Measurements from ENCODE around the gene LBH. TPM values are rescaled to one million over a fixed set of nuclear protein-coding genes. Genes with fewer than 3 reads are reported as not detected.

The LBH gene
- polyA plus RNA-seq, 3 donors: 89.0 to 117 (median 98.0) TPM

DNA sequence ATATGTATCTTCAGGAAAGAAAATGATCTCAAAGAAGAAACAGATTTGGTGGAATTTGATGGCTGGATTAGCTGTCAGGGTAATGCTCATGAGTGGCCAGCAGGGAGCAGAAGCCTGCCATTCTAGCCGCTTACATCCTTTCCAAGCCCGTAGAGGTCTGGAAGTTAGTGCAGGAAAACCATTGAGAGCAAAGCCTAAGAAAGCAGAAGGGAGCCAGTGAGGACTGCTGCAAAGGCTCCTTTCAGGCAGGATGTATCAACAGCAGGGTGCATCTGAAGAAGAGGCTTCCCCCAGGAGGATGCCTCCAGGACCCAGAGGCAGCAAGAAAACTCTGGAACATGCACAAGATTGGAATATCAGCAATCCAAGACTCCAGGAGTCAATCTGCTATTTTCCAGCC, 22.9 kb upstream of the LBH start:
- peak; percentile 67 for DNase-seq

- DNase-seq: no peak
Observed at GRCh38 chr2:30209227-30209626, 22.1 kb upstream of the LBH start.

- no peak for DNase-seq
Observed at GRCh38 chr2:30213326-30213725, 18.0 kb upstream of the LBH start.

- DNase-seq: no peak
Observed at GRCh38 chr2:30213907-30214463, 17.3 kb upstream of the LBH start.

DNA sequence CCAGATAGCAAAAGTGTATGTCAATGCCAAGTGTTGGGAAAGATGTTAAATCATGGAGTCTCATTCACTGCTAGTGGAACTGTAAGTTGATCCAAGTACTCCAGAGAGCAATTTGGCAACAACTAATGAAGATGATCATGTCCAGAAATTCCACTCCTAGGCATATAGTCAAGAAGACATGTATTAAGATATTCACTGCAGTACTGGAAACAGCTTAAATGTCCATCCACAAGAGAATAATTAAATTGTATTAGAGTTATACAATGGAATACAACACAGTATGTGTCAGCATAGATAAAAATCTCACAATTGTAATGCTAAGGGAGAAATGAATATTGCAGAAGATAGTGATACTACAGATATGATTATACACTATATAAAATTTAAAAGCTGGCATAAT, 15.2 kb upstream of the LBH start:
- no peak for DNase-seq

GRCh38 chr2:30217644-30218337, 13.5 kb upstream of the LBH start:
- DNase-seq: no peak

DNA sequence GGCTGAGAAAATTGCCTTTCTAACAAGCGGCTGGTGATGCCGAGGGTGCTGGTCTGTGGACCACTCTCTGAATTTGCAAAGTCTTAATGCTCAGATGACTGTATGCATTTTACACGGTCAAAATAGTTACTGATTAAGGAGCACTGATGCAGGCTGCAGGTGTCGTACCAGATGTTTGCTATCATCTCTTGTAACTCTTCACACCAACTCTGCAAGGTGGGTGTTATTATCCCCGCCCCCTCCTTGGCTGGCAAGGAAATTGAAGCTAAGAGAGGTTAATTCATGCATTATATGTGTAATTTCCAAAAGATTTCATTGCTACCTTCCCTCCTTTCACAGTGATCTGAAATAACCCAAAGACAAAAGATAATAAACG, 13.0 kb upstream of the LBH start:
- DNase-seq: no peak

DNA sequence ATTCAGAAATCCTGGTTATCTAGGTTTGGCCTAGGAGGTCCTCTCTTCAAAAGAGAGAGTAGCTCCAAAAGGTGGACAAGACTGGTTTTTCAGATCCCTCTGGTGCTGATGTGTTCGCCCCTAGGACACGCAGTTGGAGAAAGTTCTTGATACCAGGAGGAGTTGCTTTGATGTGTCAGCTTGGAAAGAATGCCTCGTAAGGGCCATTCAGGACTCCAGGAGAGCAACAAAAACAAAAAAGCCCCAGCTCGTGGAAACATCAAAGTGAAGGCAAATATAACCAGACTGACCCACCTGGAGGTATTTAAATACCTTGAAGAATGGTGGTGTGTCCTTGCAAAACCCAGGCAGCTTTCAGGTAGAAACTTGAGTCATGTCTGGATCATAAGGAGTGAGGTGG, 12.5 kb upstream of the LBH start:
- DNase-seq: no peak

- no peak for DNase-seq
Observed at GRCh38 chr2:30219886-30220875, 11.2 kb upstream of the LBH start.

DNA sequence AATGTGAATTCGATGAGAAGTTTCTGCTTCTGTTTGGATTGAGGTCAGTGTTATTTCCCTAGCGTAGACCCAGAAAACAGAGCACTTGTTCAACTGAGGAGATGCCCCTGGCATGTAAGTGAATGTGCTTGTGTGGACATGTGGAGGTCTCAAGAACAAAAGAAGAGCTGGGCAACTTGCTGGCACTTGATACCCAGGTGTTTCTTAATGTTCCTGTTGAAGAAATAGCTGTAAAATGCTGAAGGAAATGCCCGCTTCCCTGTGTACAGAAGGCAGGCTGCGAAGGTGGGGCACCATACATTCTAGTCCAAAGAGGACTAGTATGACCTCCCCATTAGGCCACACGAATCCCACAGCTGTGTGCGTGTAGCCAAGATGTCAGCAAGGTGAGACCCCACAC, 9.8 kb upstream of the LBH start:
- DNase-seq: no peak

- no peak for DNase-seq
Observed at GRCh38 chr2:30222031-30222430, 9.3 kb upstream of the LBH start.

DNA sequence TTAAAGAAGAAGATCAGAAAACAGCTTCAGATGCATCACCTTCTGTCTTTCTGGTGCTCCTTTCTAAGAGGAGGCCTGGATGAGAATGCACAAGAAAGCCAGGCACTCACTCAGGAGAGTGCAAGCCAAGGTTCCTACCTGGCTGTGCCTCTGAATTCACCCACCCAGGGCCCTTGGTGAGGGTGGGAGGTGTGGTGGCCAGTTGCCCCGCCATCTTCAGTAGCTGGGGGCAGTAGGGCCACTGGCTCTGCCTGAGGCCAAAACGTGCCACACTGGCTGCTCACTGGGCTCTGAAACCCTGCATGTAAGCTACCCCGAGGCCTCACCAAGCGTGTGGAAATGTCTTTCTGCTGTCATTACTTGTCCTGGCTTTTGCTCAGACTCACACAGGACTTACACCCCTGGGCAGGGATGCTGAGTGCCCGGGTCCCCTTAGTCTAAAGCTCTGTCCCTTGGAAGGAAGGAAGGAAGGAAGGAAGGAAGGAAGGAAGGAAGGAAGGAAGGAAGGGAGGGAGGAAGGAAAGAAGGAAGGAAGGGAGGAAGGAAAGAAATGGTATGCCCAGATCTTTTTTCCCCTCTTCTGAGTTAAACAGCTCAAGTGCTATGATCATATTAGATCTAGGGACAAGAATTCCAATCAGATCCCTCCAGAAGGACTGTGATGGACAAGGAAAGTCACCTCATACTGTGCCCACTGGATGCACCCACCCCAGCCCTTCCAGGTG, 8.5 kb upstream of the LBH start:
- no peak for DNase-seq

GRCh38 chr2:30223413-30223874, 7.9 kb upstream of the LBH start:
- DNase-seq: no peak

- no peak for DNase-seq
Observed at GRCh38 chr2:30224151-30224550, 7.2 kb upstream of the LBH start.

DNA sequence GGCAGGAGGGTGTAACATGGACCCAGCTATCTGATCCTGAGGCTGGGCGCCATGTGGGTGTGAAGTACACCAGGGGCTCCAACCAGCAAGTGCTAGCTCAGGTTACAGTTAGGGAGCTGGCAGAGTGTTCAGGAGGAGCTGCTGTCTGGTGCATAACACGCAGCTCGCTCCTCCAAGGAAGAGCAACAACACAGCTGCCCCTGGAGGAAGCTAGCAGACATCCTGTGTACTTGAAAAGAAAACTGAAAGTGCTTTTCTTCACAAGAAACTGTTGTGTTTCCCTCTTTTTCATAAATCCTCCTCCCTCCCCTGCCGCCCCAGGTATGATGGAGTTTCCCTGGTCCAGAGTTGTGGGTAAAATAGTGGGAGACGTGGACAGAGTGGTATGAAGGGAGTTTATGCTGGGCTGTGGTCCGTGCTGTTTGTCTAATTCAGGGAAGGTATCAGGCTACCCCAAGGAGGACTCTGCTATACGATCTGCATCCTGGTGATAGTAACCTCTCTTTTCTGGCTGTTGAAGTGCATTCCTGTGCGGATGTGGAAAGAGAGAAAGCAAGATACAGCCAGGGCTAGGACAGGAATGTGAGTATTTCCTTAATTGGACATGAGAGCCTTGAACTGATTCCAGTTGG, 6.1 kb upstream of the LBH start:
- DNase-seq: peak; percentile 76

DNA sequence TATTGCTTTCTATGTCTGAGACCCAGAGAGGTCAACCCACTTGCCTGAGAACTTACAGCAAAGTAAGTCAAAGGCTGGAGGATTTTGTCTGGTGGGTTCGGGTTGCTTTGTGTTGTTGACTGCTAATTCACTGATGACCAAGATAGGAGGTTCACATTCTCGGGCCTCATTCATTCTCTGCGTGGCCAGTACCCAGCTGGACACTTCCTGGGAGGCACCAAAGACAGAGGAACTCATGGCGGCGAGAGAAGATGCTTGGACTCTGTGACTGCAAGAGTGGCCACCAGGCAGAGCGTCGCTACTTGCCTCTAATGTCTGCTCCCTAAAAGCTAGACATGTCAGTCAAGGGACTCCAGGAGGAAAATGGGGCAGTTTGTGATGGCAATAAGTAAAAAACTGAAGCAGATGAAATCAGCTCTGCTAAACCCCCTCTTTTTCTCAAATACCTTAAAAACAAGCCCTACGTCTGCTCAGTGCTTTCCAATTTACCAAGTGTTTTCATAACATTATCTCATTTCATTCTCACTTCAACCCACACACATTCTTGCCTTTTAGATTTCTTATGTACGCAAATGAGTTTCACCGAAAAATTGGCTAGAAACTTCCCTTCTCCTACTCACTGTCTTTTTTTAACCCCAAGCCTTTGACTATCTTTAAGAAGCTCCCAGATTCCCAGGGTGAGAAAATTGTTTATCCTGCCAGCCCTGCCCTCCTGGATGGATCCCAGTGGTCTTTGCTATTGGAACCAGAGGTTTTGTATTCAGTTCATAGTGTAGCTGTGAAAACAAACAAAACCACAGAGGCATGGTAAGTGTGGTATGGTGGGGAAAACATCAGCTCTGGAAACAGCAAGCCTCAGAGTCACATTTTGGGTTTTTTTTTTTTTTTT, 4.9 kb upstream of the LBH start:
- DNase-seq: no peak

DNA sequence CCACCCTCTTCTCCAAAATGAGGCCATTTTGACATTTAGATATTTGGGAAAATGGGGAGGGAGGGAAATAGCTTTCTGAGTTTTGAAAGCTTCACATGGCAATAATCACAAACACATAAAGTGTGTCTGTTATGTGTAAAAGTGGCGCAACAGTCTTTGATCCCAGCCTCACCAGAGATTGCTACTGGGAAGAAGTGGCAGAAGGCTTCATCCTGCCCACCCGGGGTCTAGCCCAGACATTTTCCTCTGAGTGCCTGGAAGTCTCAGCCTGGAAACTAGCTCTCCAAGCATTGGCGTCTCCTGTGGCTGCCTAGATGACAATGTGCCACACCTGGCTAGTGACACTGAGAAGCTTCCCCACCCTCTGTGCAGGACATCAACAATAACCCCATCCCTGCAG, 1.7 kb upstream of the LBH start:
- no peak for DNase-seq

DNA sequence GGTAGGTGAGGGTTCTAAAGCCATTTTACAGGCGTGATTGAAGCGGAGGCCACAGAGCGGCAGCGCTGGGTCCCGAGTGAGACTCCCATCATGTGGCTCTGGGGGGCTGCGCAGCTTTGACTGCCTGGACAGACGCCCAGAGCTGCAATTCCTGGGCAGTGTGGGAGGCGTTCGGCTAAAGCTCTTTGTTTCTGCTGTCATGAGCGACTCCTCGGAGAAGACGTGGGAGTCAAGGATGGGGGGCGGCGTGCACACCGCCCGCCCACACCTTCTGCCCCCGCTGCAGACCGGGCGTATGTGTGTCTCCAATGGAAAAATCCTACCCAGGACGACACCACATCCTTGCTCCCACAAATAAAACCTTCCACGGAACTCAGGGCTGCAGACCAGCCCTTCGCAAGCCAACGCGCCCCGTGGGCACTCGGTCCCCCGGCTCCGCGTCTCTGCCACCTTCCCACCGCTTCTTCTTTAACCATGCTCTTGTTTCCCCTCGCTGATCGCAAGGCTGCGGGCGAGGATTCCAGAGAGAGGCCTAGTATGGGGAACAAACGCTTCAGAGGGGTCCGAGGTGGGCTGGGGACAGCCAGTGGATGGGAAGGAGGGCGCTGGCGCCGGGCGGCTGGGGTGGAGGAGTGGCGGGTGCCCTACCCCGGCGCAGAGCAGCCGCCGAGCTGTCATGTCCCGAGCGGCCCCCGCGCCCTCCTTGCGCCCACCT, 680 bp upstream of the LBH start:
- DNase-seq: peak; percentile 86

DNA sequence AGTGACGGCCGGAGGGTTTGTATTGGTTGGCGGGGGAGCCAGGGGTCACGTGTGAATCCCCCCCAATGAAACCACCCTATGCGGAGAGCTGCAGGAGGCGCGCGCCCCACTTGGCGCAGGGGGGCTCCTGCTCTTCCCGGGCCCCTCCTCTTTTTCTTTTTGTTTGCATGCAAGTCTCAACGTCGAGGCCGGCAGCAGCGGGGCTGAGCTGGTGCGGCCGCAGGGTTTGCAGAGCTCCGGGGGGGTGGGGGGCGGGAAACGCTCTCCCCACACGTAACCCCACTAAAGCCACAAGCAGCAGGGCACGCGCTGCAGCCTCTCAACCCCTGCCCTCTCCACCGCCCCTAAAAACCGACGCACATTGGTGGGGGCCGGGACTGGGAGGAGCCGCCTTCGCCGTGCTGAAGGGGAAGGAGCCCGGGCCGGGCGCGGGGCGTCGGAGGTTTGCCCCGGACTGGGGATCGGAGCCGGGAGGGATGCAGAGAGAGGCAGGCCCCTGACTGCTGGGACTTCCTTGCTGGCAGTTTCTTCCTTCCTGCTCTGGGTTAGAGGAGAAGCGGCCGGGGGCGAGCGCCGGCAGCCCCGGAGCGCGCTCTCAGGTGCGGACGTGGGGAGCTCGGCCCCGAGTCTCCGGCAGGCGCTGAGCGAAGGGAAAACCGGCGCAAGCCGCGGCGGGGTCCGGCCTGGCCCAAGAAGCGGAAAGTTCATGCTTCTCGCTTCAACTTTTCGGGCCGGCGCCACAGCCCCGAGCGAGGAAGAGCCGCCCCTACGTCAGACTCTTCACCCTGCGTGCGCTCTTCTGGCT, 864 bp downstream of the LBH start:
- DNase-seq: peak; percentile 78
